ENCODE measurements around the gene TIAM1.

DNA sequence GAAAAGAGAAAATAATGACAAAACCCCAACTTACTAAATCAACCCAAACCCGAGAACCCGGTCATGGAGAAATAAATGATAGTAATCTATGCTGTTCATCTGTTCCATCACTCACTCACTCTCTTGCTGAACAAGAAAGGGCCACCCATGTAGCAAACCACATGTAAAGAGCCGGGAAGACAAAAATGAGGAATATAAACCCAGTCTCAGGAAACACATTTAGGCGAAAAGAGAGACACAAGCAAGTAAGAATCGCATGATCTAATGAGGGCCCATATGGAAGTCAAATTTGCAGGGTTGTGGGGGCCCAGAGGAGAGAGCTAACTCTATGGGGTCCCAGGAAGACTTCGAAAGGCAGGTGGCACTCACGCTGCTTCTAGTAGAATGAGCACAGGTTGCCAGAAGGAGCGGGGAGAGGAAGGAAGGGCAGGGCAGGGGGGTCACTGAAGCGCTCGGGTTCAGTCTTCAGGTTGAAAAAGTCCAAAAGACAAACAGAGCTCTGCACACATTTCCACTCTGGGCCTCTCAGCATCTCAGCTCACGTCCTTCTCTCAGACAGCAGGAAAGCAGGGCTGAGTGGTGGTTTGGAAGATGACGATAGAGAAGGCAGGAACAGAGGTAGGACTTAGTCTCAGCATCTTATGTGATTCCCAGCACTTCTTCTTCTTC lies 162.8 kb downstream of the TIAM1 start:
- TF ChIP-seq RCOR1 (IDR thresholded peaks at IDR 0.05; ENCODE audit: low read depth, low read length), result no peak
- no peak for TF ChIP-seq CBX8 (IDR thresholded peaks at IDR 0.05)
- TF ChIP-seq JUN (IDR thresholded peaks at IDR 0.05), result no peak
- TF ChIP-seq KDM1A (IDR thresholded peaks at IDR 0.05; ENCODE audit: low read depth), result no peak
- TF ChIP-seq, protein P1, sequence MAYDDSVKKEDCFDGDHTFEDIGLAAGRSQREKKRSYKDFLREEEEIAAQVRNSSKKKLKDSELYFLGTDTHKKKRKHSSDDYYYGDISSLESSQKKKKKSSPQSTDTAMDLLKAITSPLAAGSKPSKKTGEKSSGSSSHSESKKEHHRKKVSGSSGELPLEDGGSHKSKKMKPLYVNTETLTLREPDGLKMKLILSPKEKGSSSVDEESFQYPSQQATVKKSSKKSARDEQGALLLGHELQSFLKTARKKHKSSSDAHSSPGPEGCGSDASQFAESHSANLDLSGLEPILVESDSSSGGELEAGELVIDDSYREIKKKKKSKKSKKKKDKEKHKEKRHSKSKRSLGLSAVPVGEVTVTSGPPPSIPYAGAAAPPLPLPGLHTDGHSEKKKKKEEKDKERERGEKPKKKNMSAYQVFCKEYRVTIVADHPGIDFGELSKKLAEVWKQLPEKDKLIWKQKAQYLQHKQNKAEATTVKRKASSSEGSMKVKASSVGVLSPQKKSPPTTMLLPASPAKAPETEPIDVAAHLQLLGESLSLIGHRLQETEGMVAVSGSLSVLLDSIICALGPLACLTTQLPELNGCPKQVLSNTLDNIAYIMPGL (CRISPR knock-in tag; IDR thresholded peaks at IDR 0.05; ENCODE audit: borderline replicate concordance), result no peak
